Measurements from ENCODE around the gene NFIX. TPM values are rescaled to one million over a fixed set of nuclear protein-coding genes. Genes with fewer than 3 reads are reported as not detected.

NFIX gene
- total RNA-seq, 2 donors from 2014 or later = 70.9 to 73.8 TPM

- no peak for DNase-seq
- Histone ChIP-seq H3K4me1 (peaks cover 18% of the 10 kb centered on the region), H3K27ac (no peak overlapping the region), H3K9me3 (no peaks in the 10 kb centered on the region), H3K36me3 (no peaks in the 10 kb centered on the region), H3K27me3 (no peaks in the 10 kb centered on the region), H3K9ac (ENCODE audit: low read depth in 2 of 2, low read length in 2 of 2) (no peak overlapping the region), H3K4me3 (no peak overlapping the region)
- intact Hi-C loops (cut with DNase I) = no loop called here
- TF ChIP-seq, protein P1, sequence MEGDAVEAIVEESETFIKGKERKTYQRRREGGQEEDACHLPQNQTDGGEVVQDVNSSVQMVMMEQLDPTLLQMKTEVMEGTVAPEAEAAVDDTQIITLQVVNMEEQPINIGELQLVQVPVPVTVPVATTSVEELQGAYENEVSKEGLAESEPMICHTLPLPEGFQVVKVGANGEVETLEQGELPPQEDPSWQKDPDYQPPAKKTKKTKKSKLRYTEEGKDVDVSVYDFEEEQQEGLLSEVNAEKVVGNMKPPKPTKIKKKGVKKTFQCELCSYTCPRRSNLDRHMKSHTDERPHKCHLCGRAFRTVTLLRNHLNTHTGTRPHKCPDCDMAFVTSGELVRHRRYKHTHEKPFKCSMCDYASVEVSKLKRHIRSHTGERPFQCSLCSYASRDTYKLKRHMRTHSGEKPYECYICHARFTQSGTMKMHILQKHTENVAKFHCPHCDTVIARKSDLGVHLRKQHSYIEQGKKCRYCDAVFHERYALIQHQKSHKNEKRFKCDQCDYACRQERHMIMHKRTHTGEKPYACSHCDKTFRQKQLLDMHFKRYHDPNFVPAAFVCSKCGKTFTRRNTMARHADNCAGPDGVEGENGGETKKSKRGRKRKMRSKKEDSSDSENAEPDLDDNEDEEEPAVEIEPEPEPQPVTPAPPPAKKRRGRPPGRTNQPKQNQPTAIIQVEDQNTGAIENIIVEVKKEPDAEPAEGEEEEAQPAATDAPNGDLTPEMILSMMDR (IDR thresholded peaks at IDR 0.05) = no peak
Observed at GRCh38 chr19:13083008-13083404, 87.7 kb downstream of the NFIX start.

DNA sequence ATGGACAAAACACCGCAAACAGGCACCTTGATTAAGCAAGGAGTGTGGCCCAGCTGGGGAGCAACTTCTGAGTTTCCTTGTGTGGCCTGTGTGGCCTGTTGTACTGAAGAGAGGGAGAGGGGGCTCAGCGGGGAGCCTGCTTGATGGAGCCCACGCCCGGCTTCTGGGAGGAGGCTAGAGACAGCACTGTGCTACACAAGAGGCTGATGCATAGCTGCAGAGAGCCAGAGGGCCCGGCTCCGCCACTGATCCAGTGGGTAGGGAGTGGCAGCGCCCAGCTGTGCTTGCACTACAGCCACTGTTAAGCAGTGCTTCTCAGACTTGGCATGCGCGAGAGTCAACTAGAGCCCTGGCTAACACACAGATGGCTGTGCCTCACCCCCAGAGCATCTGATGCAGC is 88.4 kb downstream of the NFIX start:
- H3K27me3 ChIP-seq = no peaks in the 10 kb centered on the region
- TF ChIP-seq, protein P1 (IDR thresholded peaks at IDR 0.05) = no peak
- H3K36me3 ChIP-seq = no peaks in the 10 kb centered on the region
- no peak overlapping the region for H3K4me3 ChIP-seq
- intact Hi-C loops (cut with DNase I) = no loop called here
- H3K27ac ChIP-seq = no peak overlapping the region
- no peak overlapping the region for H3K9ac ChIP-seq (ENCODE audit: low read depth in 2 of 2, low read length in 2 of 2)
- no peaks in the 10 kb centered on the region for H3K9me3 ChIP-seq
- peaks cover 13% of the 10 kb centered on the region for H3K4me1 ChIP-seq
- no peak for DNase-seq

DNA sequence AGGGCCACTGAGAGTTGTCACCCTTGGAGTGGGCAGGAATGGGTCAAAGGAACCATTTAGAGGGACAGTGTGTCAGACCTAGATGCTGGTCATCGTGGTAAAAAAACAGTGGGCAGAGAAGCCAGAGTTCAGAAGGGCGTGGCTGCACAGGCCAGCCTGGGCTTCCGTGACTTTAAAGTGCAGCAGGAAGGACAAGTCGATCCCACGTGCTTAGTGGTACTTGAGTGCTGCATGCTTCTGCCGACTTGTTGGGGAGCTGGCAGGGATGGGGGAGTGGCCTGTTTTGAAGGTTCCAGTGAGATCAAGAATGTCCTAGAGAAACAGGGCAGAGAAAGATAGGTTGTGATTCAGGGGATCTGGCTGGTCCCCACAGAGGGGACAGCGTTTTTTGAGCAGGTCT is 90.4 kb downstream of the NFIX start:
- Histone ChIP-seq H3K9ac (ENCODE audit: low read depth in 2 of 2, low read length in 2 of 2) (no peak overlapping the region), H3K4me1 (no peaks in the 10 kb centered on the region), H3K4me3 (no peak overlapping the region), H3K27ac (no peak overlapping the region), H3K9me3 (no peaks in the 10 kb centered on the region), H3K36me3 (no peaks in the 10 kb centered on the region), H3K27me3 (no peaks in the 10 kb centered on the region)
- intact Hi-C loops (cut with DNase I) = no loop called here
- TF ChIP-seq, protein P1 (IDR thresholded peaks at IDR 0.05) = no peak
- DNase-seq = no peak

GRCh38 chr19:13086341-13086740 is 91.1 kb downstream of the NFIX start:
- no peaks in the 10 kb centered on the region for H3K9me3 ChIP-seq
- no peak for DNase-seq
- no peaks in the 10 kb centered on the region for H3K27me3 ChIP-seq
- TF ChIP-seq, protein P1 (IDR thresholded peaks at IDR 0.05) = no peak
- no peaks in the 10 kb centered on the region for H3K4me1 ChIP-seq
- intact Hi-C loops (cut with DNase I) = no loop called here
- no peak overlapping the region for H3K9ac ChIP-seq (ENCODE audit: low read depth in 2 of 2, low read length in 2 of 2)
- no peak overlapping the region for H3K27ac ChIP-seq
- H3K4me3 ChIP-seq = no peak overlapping the region
- no peaks in the 10 kb centered on the region for H3K36me3 ChIP-seq

DNA sequence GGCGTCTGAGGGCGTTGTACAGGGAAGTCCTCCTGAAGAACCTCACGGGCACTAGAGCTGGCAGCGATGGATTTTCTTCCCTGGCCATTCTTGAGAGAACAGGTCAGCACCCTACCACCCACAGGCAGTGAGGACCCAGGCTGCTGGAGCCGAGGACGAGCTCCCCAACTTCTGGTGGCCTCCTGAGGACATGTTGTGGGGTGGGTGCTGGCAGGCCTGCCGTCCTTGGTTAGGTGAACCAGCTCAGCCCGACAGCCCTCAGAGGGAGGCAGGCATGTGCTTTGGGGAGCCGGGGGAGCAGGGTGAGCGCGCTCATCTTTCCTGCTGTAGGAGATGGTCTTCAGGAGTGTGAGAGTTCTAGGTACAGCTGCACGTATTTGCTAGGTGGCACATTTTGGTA is 92.0 kb downstream of the NFIX start:
- no peak overlapping the region for H3K27ac ChIP-seq
- H3K9me3 ChIP-seq = no peaks in the 10 kb centered on the region
- no peaks in the 10 kb centered on the region for H3K27me3 ChIP-seq
- H3K4me1 ChIP-seq = no peaks in the 10 kb centered on the region
- DNase-seq = no peak
- no peak overlapping the region for H3K9ac ChIP-seq (ENCODE audit: low read depth in 2 of 2, low read length in 2 of 2)
- TF ChIP-seq, protein P1 (IDR thresholded peaks at IDR 0.05) = no peak
- intact Hi-C loops (cut with DNase I) = no loop called here
- no peak overlapping the region for H3K4me3 ChIP-seq
- H3K36me3 ChIP-seq = no peaks in the 10 kb centered on the region

Data from colonic mucosa (tissue), 4 donors.